ENCODE measurements around the gene NPR1.

The NPR1 gene

DNA sequence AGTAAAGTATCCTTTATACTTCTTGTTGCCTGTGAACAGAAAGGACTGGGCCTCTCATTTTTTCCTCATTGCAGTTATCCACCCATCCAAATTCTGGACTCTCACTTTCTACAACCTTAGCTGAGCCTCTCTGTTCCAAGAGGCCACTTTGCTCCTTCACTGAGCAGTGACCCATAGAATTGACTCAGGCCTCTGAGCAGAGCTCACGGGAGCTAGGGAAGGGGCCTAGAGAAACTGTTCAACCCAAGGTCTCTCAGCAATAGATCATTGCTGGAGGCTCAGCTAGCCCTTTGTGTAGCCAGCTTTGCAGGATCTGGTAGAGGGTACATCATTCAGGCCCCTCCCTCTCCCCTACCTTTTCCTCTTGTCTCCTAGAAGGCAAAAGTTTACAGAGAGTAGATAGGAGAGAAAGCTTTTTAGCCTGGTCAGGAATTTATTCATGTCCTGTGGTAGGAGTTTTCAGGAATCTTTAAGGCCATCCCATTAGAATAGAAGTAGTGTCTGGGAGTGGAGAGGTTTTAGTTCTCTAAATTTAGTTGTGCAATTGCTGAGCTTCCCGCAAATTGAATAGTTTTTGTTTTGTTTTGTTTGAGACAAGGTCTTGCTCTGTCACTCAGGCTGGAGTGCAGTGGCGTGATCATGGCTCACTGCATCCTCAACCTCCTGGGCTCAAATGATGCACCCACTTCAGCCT is 56.1 kb downstream of the NPR1 start:
- Mint-ChIP-seq H3K4me3 (peak overlapping the region; percentile 25 to 39), H3K27ac (peak overlapping the region; percentile 98), H3K4me1 (peaks cover 38 to 64% of the 10 kb centered on the region in 2 donors), H3K36me3 (peaks cover 38 to 51% of the 10 kb centered on the region in 2 donors), H3K9me3 (no peaks in the 10 kb centered on the region), H3K27me3 (no peaks in the 10 kb centered on the region)
- ATAC-seq (replicated peaks) (peak in 1 of 2 donors; percentile 20), DNase-seq (no peak)

DNA sequence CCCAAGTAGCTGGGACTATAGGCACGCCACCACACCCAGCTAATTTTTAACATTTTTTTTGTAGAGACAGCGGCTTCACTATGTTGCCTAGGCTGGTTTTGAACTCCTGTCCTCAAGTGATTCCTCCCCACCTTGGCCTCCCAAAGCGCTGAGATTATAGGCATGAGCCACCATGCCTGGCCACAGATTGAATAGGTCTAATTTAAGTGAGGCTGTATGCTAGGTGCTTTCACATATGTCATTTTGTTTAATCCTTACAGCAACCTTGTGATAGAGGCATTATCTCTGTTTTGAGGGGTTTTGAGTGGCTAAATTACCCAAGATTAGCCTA is 56.6 kb downstream of the NPR1 start:
- Mint-ChIP-seq H3K4me1 (peaks cover 36 to 59% of the 10 kb centered on the region in 2 donors), H3K4me3 (peak overlapping the region; percentile 25), H3K27ac (peak overlapping the region; percentile 71), H3K36me3 (peaks cover 38 to 49% of the 10 kb centered on the region in 2 donors), H3K9me3 (no peaks in the 10 kb centered on the region), H3K27me3 (no peaks in the 10 kb centered on the region)
- ATAC-seq (replicated peaks) (no peak), DNase-seq (no peak)

DNA sequence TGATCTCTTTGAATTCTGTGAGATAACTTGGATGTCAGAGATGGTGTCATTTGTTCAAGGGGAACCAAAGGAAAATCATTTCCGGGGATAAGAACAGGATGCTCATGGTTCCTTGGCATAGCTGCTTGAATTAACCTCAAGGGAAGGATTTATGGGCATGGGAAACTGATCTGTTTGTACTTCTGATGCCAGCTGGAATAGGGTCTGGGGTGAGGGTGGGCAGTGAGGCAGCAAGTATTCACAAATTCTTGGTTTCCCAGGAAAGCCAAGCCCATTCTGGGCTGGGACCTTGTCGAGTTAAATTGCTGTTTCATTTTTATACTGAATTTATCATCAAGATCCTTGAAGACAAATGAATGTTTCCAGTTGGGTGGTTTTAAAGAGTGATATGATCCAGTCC is 63.5 kb downstream of the NPR1 start:
- Mint-ChIP-seq H3K9me3 (no peaks in the 10 kb centered on the region), H3K4me1 (peaks cover 34 to 39% of the 10 kb centered on the region in 2 donors), H3K36me3 (peaks cover 44 to 55% of the 10 kb centered on the region in 2 donors), H3K4me3 (peak overlapping the region; percentile 81), H3K27ac (peak overlapping the region; percentile 99), H3K27me3 (no peaks in the 10 kb centered on the region)
- DNase-seq: no peak
- ATAC-seq (replicated peaks): no peak

DNA sequence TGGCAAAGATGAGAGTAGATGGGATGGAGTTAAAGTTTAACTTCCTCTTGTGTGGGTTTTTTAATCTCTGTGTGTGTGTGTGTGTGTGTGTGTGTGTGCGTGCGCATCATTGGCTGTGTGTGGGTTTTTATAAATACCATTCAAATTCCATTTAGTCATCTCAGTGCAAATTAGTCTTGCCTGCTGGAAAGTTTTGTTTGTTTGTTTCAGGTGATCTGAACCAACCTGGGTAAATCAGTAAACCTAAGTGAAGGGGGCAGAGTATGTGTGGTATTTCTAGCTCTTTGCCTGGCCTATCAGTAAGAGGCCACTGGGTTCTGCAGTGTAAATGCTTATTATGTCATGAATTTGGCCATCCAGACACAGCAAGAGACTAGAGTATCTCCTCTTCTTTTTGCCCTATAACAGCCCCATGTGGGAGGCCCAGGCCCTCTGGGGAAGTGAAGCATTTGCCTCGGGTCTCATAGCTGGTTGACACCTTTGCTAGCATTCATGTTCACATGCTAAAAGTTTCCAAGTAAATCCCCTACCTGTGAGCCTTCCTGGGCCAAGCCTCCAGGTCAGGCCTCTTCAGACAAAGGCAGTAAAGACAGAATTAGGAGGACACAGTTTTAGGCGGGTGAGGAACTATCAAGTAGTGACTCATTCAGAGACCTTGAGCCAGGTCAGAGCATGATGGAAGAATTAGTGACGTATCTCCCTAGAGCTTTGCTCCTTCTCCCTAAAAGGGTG is 64.1 kb downstream of the NPR1 start:
- peak; percentile 84 for ATAC-seq (replicated peaks)

More for the DNA sequence above, 64.1 kb downstream of the NPR1 start:
- peak; percentile 63 for DNase-seq
- peaks cover 34 to 37% of the 10 kb centered on the region in 2 donors for H3K4me1 Mint-ChIP-seq
- H3K27me3 Mint-ChIP-seq: no peaks in the 10 kb centered on the region
- H3K9me3 Mint-ChIP-seq: no peaks in the 10 kb centered on the region
- H3K27ac Mint-ChIP-seq: peak overlapping the region; percentile 99
- peaks cover 42 to 54% of the 10 kb centered on the region in 2 donors for H3K36me3 Mint-ChIP-seq
- H3K4me3 Mint-ChIP-seq: peak overlapping the region; percentile 81
